C4-2B (cell line): ENCODE data around the gene ARHGAP1.

ENCODE experiments used
- ZFX ChIP-seq: fragments of 450-650 bp; IDR thresholded peaks from 2 replicates; pipeline ENCODE4 v1.6.1; 2017
- TF ChIP-seq, protein P1 (sequence below): fragments of 450-650 bp; conservative IDR thresholded peaks from 2 replicates; pipeline ENCODE4 v1.5.1; 2017; ENCODE audit warnings: mild to moderate bottlenecking

DNA sequence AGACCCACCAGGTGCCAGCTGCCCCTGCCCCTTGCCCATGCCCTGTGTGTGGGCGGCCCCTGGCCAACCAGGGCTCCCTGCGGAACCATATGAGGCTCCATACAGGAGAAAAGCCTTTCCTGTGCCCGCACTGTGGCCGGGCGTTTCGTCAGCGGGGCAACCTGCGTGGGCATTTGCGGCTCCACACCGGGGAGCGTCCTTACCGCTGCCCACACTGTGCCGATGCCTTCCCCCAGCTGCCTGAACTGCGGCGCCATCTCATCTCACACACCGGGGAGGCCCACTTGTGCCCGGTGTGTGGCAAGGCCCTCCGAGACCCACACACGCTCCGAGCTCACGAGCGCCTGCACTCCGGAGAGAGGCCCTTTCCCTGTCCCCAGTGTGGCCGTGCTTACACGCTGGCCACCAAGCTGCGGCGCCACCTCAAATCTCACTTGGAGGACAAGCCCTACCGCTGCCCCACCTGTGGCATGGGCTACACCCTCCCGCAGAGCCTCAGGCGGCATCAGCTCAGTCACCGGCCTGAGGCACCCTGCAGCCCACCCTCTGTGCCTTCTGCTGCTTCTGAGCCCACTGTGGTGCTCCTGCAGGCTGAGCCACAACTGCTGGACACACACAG is 4.8 kb upstream of the ARHGAP1 start:
- TF ChIP-seq, protein P1, sequence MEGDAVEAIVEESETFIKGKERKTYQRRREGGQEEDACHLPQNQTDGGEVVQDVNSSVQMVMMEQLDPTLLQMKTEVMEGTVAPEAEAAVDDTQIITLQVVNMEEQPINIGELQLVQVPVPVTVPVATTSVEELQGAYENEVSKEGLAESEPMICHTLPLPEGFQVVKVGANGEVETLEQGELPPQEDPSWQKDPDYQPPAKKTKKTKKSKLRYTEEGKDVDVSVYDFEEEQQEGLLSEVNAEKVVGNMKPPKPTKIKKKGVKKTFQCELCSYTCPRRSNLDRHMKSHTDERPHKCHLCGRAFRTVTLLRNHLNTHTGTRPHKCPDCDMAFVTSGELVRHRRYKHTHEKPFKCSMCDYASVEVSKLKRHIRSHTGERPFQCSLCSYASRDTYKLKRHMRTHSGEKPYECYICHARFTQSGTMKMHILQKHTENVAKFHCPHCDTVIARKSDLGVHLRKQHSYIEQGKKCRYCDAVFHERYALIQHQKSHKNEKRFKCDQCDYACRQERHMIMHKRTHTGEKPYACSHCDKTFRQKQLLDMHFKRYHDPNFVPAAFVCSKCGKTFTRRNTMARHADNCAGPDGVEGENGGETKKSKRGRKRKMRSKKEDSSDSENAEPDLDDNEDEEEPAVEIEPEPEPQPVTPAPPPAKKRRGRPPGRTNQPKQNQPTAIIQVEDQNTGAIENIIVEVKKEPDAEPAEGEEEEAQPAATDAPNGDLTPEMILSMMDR: no peak
- no peak for TF ChIP-seq ZFX
